ENCODE measurements around the gene WWC2. TPM values are rescaled to one million over a fixed set of nuclear protein-coding genes. Genes with fewer than 3 reads are reported as not detected.

The WWC2 gene
- total RNA-seq, 6 donors from 2014 or later = 87.0 to 179 (median 121) TPM

DNA sequence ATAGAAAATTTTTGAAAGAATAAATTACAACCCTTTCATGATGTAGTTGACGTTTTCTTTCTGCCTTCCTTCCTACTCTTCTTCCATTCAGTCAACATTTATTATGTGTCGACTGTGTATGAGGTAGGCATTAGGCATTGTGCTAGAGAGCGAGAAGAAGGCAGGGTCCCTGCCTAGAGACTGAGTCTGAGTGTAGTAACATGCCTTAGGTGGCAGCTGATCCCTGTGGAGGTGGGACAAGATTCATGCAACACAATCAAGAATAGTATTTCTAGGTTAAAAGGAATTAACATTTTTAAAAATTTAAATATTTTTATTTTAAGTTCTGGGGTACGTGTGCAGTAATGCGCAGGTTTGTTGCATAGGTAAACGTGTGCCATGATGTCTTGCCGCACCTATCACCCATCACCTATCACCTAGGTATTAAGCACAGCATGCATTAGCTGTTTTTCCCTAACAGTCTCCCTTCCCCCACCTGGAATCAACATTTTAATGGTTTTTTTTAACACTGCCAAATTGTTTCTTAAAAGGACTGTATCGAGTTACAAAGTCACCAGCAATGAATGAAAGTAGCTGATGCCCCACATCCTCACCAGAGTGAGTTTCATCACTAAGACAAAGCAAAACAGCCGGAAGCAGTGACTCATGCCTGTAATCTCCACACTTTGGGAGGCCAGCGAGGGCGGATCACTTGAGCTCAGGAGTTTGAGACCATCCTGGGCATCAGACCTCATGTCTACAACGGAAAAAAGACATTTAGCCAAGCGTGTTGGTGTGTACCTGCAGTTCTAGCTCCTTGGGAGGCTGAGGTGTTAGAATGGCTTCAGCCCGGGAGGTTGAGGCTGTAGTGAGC lies 84.0 kb downstream of the WWC2 start:
- 58 to 62% methylated on average over 14 of the region's 14 CpGs for WGBS, 2 donors
- TF ChIP-seq POLR2A (IDR thresholded peaks at IDR 0.05) = no peak
- TF ChIP-seq POLR2AphosphoS5 (IDR thresholded peaks at IDR 0.05) = no peak
- TF ChIP-seq, protein P1, sequence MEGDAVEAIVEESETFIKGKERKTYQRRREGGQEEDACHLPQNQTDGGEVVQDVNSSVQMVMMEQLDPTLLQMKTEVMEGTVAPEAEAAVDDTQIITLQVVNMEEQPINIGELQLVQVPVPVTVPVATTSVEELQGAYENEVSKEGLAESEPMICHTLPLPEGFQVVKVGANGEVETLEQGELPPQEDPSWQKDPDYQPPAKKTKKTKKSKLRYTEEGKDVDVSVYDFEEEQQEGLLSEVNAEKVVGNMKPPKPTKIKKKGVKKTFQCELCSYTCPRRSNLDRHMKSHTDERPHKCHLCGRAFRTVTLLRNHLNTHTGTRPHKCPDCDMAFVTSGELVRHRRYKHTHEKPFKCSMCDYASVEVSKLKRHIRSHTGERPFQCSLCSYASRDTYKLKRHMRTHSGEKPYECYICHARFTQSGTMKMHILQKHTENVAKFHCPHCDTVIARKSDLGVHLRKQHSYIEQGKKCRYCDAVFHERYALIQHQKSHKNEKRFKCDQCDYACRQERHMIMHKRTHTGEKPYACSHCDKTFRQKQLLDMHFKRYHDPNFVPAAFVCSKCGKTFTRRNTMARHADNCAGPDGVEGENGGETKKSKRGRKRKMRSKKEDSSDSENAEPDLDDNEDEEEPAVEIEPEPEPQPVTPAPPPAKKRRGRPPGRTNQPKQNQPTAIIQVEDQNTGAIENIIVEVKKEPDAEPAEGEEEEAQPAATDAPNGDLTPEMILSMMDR (IDR thresholded peaks at IDR 0.05) = no peak
- no peak for TF ChIP-seq EP300 (IDR thresholded peaks at IDR 0.05)
- H3K27me3 ChIP-seq = no peaks in the 10 kb centered on the region
- H3K27ac ChIP-seq = no peak overlapping the region
- H3K9me3 ChIP-seq = no peaks in the 10 kb centered on the region
- peak in 1 of 2 donors; percentile 62 for DNase-seq
- no peaks in the 10 kb centered on the region for H3K36me3 ChIP-seq
- H3K4me3 ChIP-seq = no peak overlapping the region
- H3K4me1 ChIP-seq = peaks cover 0 to 10% (median 9%) of the 10 kb centered on the region in 4 donors
- ATAC-seq (ENCODE audit: low FRiP score in 2 of 2) = peak; percentile 66 to 87

DNA sequence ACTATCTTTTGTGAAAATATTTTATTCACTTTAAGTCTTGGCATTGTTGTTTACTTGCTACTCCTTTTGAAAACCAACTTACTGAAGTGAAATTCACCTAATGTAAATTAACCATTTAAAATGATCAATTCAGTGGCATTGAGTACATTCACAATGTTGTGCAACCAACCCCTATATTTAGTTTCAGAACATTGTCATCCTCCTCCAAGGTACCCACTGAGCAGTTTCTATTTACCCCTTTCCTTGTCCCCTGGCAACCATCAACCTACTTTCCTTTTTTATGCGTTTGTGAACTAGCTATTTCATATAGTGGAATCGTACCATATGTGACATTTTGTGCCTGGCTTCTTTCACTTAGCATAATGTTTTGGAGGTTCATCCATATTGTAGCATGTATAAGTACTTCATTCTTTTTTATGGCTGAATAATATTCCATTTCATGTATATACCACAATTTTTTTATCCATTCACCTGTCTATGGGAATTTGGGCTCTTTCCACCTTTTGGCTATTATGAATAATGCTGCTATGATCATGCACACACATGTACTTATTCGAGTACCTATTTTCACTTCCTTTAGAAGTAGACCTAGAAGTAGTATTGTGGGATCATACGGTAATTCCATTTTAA lies 85.0 kb downstream of the WWC2 start:
- no peak for TF ChIP-seq EP300 (IDR thresholded peaks at IDR 0.05)
- TF ChIP-seq POLR2AphosphoS5 (IDR thresholded peaks at IDR 0.05) = no peak
- no peak for TF ChIP-seq POLR2A (IDR thresholded peaks at IDR 0.05)
- Histone ChIP-seq H3K27ac (no peak overlapping the region), H3K4me1 (peaks cover 0 to 10% (median 9%) of the 10 kb centered on the region in 4 donors), H3K9me3 (no peaks in the 10 kb centered on the region), H3K36me3 (no peaks in the 10 kb centered on the region), H3K4me3 (no peak overlapping the region), H3K27me3 (no peaks in the 10 kb centered on the region)
- WGBS, 2 donors = 91 to 92% methylated on average over 4 of the region's 4 CpGs
- no peak for DNase-seq
- no peak for ATAC-seq (ENCODE audit: low FRiP score in 2 of 2)

- H3K36me3 ChIP-seq = no peaks in the 10 kb centered on the region
- no peak overlapping the region for H3K4me3 ChIP-seq
- H3K9me3 ChIP-seq = no peaks in the 10 kb centered on the region
- no peaks in the 10 kb centered on the region for H3K27me3 ChIP-seq
- no peak overlapping the region for H3K27ac ChIP-seq
- 78 to 80% methylated on average over 5 of the region's 5 CpGs for WGBS, 2 donors
- TF ChIP-seq, protein P1 (IDR thresholded peaks at IDR 0.05) = no peak
- TF ChIP-seq POLR2A (IDR thresholded peaks at IDR 0.05) (no peak), EP300 (IDR thresholded peaks at IDR 0.05) (no peak)
- DNase-seq (no peak), ATAC-seq (ENCODE audit: low FRiP score in 2 of 2) (no peak)
- peaks cover 0 to 10% (median 9%) of the 10 kb centered on the region in 4 donors for H3K4me1 ChIP-seq
Observed at GRCh38 chr4:183185018-183185417, 86.0 kb downstream of the WWC2 start.

DNA sequence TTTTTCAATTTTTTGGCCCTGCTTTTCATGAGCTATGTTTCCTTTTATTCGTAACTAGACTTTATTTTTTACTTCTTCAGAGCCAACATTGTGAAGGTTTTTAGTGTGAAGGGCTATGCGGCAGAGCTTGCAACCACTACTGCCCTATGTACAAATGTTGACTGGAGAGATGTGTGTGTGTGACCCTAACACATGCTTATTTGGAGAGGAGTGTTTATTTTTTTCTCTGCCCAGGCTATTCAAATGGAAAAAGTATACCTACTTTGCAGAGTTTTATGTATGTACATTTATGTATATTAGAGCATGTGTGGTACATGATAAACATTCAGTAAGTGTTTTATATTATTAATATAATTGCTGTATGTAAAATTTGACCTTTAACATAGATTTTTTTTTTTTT lies 86.5 kb downstream of the WWC2 start:
- TF ChIP-seq POLR2A (IDR thresholded peaks at IDR 0.05) = no peak
- TF ChIP-seq POLR2AphosphoS5 (IDR thresholded peaks at IDR 0.05) = no peak
- no peak for TF ChIP-seq EP300 (IDR thresholded peaks at IDR 0.05)
- TF ChIP-seq, protein P1 (IDR thresholded peaks at IDR 0.05) = no peak
- no peaks in the 10 kb centered on the region for H3K27me3 ChIP-seq
- H3K4me1 ChIP-seq = peaks cover 0 to 10% (median 9%) of the 10 kb centered on the region in 4 donors
- no peak for DNase-seq
- H3K27ac ChIP-seq = no peak overlapping the region
- ATAC-seq (ENCODE audit: low FRiP score in 2 of 2) = no peak
- 81 to 95% methylated on average over 2 of the region's 2 CpGs for WGBS, 2 donors
- H3K36me3 ChIP-seq = no peaks in the 10 kb centered on the region
- no peaks in the 10 kb centered on the region for H3K9me3 ChIP-seq
- no peak overlapping the region for H3K4me3 ChIP-seq

DNA sequence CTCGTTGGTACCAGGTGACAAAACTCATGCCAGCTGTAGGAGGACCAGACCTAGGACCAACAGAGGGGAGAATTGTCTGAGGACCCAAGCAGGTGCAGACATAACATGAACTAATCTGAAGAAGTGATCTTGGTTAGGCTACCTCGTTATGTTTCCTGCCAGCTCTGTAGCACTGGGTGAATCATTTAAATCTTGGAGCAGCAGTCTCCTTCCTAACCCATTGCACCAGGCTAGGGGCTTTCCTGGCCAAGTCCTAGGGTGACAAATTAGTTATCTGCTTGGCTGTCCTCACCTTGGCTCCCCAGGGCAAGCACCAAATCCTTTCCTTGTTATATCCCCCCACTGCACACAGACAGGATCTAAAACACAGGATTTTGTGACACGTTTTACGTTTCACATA lies 87.8 kb downstream of the WWC2 start:
- peaks cover 0 to 13% (median 9%) of the 10 kb centered on the region in 4 donors for H3K4me1 ChIP-seq
- no peaks in the 10 kb centered on the region for H3K36me3 ChIP-seq
- H3K27ac ChIP-seq = no peak overlapping the region
- H3K27me3 ChIP-seq = no peaks in the 10 kb centered on the region
- no peak for TF ChIP-seq POLR2A (IDR thresholded peaks at IDR 0.05)
- no peak for TF ChIP-seq EP300 (IDR thresholded peaks at IDR 0.05)
- no peak for TF ChIP-seq POLR2AphosphoS5 (IDR thresholded peaks at IDR 0.05)
- TF ChIP-seq, protein P1 (IDR thresholded peaks at IDR 0.05) = no peak
- no peak for ATAC-seq (ENCODE audit: low FRiP score in 2 of 2)
- 87 to 88% methylated on average over 4 of the region's 4 CpGs for WGBS, 2 donors
- DNase-seq = no peak
- H3K4me3 ChIP-seq = no peak overlapping the region
- H3K9me3 ChIP-seq = no peaks in the 10 kb centered on the region
